Superior temporal gyrus (tissue), 1 donor: ENCODE data around the gene ZER1.

Source experiments
- DNase-seq: peaks from one replicate; pipeline ENCODE4 v3.0.0-alpha.2; 2016; ENCODE audit errors: extremely low spot score

Gene ZER1

GRCh38 chr9:128735373-128735772 is 36.4 kb downstream of the ZER1 start:
- peak; percentile 65 for DNase-seq

DNA sequence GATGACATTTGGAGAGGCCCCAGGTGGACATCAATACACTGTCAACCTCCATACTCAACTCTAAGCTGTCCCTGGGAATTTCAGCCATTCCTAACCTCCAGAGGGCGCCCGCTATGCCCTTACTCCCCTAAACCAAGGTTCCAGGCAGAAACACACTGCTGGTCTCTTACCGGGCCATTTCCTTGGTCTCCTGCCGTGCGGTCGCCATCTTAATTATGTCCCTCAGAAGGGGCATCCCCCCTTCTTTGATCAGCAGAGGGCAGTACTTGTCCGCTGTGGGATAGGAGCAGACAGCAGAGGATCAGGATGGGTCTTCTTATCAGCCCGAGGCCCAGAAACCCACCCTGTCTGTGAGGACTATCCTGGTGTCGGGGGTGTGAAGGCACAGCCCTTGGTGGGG is 38.5 kb downstream of the ZER1 start:
- DNase-seq = peak; percentile 68

DNA sequence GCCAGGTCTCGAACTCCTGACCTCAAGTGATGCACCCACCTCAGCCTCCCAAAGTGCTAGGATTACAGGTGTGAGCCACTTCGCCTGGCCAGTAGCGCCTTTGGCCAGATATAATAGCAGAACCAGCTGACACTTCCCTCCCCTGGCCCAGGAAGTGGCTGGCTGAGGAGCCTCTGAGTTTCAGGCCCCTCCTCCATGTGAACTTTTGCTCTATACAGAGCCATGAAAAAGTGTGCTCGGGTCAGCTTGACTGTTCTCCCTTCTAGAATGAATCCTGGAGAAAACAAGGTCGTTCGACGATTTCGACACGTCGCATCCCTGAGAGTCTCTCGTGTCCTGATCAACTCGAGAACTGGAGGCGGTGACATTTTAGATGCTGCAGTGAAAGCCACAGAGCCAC is 39.2 kb downstream of the ZER1 start:
- no peak for DNase-seq

DNA sequence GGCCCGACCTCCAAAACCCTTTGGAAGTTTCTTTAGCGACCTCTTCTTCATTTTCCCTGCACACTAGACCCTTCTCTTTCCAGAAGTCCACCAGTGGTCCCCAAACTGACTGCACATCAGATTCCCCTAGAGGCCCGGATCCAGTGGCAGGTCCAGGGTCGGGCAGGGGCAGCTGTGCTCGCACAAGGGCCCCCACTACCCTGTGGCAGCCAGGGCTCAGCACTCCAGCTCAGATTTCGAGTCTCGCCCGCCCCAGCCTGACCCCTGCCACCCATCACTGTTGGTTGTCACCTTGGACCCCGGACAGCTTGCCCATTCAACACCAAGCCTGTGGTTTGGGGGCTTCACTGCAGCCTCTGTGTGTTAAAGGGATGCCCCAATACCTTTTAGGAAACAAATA is 40.0 kb downstream of the ZER1 start:
- no peak for DNase-seq

GRCh38 chr9:128731093-128731492 is 40.6 kb downstream of the ZER1 start:
- DNase-seq = no peak

DNA sequence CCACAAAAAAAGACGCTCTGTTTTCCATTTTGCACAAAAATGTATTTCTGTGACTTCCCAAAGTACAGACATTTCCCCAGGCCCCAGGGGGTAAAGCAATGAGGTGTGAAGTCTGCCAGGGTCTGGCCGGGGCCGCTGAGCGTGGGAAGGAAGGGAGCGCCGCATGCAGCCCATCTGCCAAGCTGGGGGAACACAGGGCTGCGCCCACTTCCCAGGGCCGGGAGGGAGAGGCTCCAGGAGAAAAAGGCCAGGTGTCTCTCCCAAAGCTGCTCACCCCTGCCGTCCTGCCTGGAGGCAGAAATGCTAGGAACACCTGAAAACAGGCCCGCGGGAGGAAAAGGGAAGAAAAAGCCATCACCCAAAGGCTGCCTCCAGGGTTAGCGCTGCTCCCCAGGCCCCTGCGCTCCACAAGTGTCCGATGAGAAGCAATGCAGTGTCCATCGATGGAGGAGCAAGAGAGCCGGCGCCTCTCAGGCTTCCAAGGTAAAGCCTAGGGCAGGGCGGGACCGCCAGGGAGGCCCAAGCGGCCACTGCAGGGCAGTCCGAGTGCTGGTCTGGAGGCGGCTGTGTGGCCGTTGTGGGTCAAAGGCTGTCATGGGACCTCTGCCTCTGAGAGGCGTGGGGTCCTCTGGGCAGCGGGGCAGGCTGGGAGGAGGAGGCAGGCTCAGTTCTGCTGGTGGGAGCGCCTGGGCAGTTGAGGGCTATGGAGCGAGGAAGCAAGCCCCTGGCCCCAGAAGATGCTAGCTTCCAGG is 41.8 kb downstream of the ZER1 start:
- DNase-seq = no peak

- no peak for DNase-seq
Observed at GRCh38 chr9:128729302-128729701, 42.4 kb downstream of the ZER1 start.

DNA sequence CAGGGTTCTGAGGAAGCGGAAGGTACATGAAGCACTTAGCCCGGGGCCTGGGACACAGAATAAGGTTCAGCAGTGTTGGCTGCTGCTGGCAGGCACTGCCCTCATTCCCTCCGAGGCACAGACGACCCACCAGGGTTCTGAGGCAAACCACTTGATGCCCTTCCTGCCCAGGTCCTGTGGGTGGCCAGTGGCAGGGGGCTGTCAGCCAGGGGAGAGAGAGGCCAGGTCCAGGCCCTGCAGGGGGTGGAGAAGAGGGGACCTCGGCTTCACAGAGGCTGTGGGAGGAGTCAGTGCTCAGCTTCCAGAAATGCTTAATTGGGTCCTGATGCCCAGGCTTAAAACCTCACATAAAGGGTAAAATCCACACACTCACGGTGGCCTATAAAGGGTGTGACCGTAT is 43.4 kb downstream of the ZER1 start:
- DNase-seq = no peak

GRCh38 chr9:128727640-128728248 is 44.0 kb downstream of the ZER1 start:
- DNase-seq = no peak

DNA sequence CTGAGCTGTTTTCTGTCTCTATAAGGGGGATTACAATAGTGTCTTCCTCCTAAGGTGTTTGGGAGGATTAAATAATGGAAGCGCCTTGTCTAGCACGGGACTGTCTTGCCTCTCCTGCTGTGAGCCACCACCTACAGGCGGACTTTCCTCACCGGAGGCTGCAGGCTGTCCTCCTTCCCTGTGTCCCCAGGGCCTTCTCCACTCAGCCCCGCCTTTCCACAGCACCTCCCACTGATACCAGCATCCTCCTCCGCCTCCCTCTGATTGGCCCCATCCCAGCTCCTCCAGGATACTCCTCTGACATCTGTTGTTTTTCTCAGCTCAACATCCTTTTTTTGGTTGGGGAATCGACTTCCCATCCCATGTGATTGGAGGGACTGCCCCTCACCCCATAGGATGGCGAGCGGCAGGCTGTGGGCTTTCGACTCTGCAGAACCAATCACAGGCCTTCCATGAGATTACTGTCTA is 46.9 kb downstream of the ZER1 start:
- DNase-seq = peak; percentile 72

DNA sequence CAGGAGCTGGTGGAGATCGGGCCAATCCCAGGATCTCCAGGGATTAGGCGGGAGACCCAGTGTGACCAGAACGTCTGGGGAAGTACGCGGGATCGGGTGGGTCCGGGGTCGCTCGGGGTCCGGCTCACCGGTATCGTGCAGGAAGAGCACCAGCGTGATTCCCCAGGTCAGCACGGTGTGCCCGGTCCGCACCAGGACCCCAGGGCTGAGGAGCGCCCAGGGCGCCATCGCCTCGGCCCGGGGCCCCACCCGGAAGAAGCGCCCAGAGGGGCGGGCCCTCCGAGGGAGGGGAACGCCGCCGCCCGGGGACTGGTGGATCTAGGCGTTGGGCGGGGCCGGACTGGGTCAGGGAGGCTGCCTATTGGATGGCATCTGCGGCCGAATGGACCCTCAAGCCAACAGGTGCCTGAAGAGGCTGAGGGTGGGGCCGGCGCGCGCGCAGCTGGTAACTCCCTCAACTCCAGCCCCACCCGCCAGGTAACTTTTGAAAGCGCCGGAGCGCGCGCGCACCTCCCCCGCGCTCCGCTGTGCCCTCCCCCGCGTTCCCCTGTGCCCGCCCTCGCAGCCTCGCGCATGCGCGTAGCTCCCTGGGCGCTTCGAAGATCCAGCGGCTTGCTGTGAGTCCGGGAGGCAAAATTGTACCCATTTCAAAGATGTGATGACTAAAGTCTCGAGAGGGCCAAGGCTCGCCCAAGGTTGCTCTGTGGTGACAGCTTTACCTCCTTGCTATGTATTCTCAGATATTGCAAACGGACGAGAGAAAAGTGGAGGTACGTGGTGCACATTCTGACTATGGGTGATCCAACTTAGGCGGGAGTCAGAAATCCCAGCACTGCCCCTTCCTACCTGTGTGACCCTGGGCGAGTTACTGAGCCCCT is 47.6 kb downstream of the ZER1 start, which contains the start of gene ZDHHC12:
TSS of gene ZDHHC12 (minus strand) at position 262 of the 878 bp plus-strand sequence. CDS start at position 228, 34 bp downstream.
- peak; percentile 87 for DNase-seq

DNA sequence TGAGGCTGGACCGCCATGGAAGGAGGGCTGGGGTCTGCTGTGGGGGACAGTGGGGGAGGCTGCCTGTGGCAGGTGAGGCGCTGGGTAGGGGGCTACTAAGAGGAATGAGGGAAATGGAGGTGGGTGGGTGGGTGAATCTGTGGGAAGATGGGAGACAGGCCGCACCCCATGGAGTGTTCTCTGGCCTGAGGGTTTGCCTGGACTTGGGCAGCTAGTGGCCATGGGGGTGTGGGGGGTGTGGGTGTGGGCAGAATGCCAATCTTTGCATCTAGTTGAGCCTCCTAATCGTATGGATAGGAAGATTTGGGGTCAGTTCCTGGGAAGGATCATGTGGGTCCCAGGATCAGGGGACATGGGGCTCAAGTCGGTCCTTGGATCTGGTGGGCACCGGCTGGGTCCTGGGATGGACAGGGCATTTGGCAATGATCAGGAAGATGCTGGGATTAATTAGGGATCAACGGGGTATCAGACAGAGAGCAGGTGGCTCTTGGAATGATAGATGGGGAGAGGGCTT is 48.3 kb downstream of the ZER1 start:
- no peak for DNase-seq

- no peak for DNase-seq
Observed at GRCh38 chr9:128722380-128723351, 49.1 kb downstream of the ZER1 start.

DNA sequence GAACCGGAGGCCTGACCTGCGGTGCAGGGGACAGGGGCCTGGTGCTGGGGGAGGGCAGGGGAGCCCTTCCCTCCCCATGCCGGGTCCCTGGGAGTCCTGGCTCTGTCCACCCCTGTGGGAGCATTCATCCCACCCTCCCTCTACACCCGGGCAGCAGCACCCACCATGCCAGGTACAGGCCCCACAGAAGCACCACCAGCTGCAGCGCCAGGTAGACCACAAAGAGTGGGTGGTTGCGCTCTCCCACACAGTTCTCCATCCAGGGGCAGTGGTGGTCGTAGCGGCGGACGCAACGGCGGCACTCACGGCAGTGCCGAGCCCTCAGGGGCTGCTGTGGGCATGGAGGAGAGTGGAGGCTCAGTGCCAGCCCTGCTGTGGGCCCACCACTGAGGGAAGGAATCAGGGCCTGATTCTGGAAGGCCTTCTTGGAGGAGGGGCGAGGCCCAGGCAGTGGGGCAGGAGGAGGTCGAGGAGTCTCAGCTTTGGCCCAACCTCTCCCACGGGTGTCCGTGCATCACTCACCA is 50.2 kb downstream of the ZER1 start:
- DNase-seq = no peak

DNA sequence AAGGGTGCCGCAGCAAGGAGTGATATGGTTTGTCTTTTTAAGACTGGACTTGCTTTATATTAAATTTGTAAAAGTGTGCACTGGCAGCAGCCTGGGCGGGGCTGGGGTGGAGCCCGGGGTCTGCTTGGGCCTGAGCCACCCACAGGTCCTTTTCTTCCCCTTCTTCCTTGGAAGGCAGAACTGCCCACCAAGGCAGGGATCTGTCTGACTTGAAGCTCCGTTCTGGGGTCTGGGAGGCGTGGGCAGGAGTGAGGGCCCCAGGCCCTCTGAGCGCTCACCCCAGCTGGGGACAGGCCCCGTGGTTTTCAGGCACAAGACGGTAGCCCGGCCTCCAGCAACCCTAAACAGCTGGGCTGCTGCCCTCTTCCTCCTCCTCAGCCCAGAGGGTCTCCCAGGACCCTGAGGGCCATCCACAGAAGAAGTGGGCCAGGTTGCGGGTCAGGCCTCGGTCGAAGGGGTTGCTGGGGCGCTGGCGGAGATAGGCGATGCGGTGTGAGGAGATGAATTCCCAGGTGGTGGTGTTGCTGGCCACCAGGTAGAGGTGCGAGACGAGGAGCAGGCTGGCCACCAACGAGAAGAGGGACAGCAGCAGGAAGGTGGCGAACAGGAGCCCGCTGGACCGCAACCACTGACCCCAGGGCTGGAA is 50.8 kb downstream of the ZER1 start:
- no peak for DNase-seq

DNA sequence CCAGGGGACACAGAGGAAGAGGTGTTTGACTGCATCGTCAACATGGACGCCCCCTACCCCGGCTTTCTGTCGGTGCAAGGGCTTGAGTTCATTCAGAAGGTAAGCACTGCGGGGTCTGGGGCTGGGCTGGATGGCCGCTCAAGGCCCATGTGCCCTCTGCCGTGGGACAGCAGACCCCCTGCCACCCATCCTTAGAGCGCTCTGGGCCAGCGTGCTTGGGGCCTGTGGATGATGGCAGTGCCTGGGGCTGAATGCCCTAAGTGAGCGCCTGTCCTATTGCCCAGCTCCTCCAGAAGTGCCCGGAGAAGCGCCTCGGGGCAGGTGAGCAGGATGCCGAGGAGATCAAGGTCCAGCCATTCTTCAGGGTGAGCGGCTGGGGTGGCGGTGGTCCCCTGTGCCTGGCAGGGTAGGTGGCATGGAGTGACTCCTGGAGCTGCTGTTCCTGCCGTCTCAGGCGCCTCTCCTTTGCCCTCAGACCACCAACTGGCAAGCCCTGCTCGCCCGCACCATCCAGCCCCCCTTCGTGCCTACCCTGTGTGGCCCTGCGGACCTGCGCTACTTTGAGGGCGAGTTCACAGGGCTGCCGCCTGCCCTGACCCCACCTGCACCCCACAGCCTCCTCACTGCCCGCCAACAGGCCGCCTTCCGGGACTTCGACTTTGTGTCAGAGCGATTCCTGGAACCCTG is 51.7 kb downstream of the ZER1 start:
- no peak for DNase-seq

DNA sequence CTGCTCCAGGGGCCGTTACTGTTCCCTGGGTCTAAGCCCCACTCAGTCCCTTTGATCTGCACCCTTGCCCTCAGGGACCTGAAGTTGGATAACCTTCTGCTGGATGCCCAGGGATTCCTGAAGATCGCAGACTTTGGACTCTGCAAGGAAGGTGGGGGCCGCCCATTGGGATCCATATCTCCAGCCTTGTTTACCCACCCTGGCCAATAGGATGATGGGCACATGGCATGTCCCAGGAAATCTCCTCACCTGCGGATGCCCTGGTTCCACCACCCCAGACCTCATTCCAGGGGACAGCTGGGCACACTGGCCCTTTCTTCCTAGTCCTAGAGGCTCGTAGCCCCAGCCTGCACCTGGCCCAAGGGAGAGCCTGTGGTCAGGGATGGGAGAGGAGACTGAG is 53.3 kb downstream of the ZER1 start:
- no peak for DNase-seq

GRCh38 chr9:128718047-128718446 is 53.7 kb downstream of the ZER1 start:
- no peak for DNase-seq

- no peak for DNase-seq
Observed at GRCh38 chr9:128716581-128717254, 55.0 kb downstream of the ZER1 start.
